ENCODE results near the gene PSD4.

GRCh38 chr2:113137827-113138226, 35.9 kb upstream of the PSD4 start:
- no peak for TF ChIP-seq EP300 (conservative IDR thresholded peaks at IDR 0.05; ENCODE audit: poor library complexity, severe bottlenecking)
- no peak for TF ChIP-seq CTCF (IDR thresholded peaks at IDR 0.05; ENCODE audit: poor library complexity, severe bottlenecking)
- no peak for TF ChIP-seq TAF1 (IDR thresholded peaks at IDR 0.05; ENCODE audit: low read depth)
- TF ChIP-seq EZH2 (IDR thresholded peaks at IDR 0.05; ENCODE audit: borderline replicate concordance, insufficient read depth, low read length, poor library complexity, severe bottlenecking): no peak
- TF ChIP-seq POLR2AphosphoS5 (IDR thresholded peaks at IDR 0.05): no peak
- TF ChIP-seq RAD21 (conservative IDR thresholded peaks at IDR 0.05): no peak
